ENCODE data around the gene VDAC1.

- TF ChIP-seq CTCF (IDR thresholded peaks at IDR 0.05; ENCODE audit: borderline replicate concordance, extremely low read depth, low read length, poor library complexity, severe bottlenecking) (no peak), EZH2 (IDR thresholded peaks at IDR 0.05; ENCODE audit: borderline replicate concordance, low read depth, low read length, severe bottlenecking) (no peak)
These were observed 65.8 kb downstream of the VDAC1 start for GRCh38 chr5:133938929-133939328.
